GM13977 (cell line): ENCODE results near the gene SPATA20.

Source experiments
- DNase-seq: peaks from one replicate; pipeline ENCODE4 v3.0.0; 2012; ENCODE audit warnings: low spot score
- in situ Hi-C: fragments of 300-500 bp; cut with MboI; formaldehyde crosslinking; loops from one replicate; pipeline ENCODE4 v1.12.0; 2022; ENCODE audit warnings: low sequenced_read_pairs, low pct_unique_long_range_greater_than_20kb, mixed read lengths, inconsistent platforms; ENCODE audit not compliant: unreplicated experiment
- TF ChIP-seq, protein P1 (sequence below): IDR thresholded peaks from 2 replicates; pipeline ENCODE4 v1.5.1; 2012; ENCODE audit warnings: mild to moderate bottlenecking, control low read depth; ENCODE audit not compliant: insufficient read depth; ENCODE audit errors: extremely low read depth, missing control alignments

Gene SPATA20

DNA sequence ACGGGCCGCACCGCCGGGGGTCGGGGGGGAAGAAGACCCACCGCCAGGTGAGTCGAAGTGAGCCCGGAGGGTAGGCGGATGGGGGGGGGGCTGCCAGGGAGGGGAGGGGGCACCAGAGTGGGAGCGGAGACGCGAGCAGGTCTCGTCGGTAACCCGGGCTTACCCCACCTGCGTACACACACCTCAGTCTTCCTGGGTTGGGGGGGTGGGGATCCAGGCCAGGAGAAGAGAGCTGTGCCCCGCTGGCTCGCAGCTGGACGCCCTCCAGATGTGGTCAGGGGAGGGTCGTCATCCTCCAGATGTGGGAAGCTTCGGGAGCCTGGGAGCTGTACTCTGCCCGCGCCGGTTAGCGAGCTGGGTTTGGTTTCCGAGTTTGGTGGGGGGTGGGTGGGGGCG, 14.8 kb downstream of the SPATA20 start:
- in situ Hi-C loops = no loop called here
- no peak for DNase-seq
- TF ChIP-seq, protein P1, sequence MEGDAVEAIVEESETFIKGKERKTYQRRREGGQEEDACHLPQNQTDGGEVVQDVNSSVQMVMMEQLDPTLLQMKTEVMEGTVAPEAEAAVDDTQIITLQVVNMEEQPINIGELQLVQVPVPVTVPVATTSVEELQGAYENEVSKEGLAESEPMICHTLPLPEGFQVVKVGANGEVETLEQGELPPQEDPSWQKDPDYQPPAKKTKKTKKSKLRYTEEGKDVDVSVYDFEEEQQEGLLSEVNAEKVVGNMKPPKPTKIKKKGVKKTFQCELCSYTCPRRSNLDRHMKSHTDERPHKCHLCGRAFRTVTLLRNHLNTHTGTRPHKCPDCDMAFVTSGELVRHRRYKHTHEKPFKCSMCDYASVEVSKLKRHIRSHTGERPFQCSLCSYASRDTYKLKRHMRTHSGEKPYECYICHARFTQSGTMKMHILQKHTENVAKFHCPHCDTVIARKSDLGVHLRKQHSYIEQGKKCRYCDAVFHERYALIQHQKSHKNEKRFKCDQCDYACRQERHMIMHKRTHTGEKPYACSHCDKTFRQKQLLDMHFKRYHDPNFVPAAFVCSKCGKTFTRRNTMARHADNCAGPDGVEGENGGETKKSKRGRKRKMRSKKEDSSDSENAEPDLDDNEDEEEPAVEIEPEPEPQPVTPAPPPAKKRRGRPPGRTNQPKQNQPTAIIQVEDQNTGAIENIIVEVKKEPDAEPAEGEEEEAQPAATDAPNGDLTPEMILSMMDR = no peak

DNA sequence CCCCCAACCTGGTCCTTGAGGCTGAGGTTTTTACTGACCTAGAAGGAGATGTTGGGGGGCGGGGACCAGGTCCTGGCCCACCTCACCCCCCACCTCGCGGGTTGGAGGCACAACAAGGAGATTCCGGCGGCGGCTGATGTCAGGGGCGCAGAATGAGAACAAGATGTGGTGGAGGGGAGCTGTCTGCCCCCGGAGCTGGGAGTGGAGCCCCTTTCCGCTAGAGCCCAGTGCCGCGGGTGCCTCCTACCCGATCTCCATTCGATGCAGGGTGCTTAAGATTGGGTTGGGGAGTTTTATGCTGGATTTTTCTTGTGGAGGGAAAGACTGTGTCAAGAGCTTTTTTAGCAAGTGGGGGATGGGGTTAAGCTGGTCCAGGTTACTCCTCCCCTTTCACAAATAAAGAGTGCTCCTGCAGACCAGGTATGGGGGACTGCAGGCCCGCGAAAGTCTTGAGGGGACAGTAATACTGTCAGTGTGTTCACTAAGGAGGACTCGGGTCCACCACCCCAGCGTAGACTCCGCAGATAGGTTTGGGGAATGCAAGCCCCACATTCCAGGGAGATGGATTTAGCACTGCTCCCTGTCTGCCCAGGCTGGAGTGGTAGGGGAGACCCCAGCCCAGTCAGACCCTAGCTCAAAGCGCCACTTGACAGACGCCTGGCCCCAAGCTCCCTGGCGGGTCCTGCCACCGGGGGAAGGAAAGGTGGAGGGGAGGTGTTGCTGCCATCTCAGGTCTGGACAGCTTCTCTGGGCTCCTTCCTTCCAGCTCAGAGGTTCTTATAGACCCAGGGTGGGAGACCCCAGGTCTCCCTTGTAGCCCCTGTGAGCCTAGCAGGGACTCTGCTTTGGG, 15.5 kb downstream of the SPATA20 start:
- no peak for DNase-seq
- TF ChIP-seq, protein P1 = no peak
- in situ Hi-C loops = no loop called here

DNA sequence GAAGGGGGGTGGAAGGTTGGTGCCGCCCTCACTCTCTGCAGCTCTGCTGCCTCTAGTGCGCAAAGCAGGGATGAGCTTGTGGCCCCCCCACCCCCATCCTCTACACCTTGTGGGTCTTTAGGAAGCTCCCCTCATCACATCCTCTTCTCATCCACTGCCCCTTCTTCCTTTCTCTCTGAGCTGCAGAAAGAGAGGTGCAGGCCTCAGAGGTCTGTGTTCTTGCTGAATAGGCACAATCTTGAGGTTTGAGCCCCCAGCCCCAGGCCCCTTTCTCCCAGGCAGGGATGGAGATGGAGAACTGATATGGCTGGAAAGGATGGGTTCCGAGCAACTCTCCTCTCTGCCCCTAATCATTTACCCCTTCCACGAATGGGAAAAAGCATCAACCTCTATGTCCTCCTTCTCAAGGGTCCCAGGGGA, 16.1 kb downstream of the SPATA20 start:
- in situ Hi-C loops = no loop called here
- DNase-seq = no peak
- TF ChIP-seq, protein P1 = no peak

DNA sequence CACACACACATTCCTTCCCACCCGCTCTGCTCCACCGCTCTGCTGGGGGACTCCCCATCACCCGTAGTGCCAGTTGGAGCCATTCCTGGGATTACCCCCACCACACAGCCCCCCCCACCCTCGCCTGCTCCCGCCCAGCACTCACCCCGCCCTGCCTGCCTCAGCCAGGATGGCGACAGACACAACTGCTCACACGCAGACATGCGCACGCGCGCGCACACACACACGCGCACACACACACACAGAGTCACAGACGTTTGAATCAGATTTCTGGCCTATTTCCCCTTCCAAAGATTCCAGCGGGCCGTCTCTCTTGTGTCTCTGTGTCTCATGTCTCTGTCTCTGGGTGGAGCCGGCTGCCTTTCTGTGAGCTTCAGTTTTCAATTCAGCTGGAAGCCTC, 17.9 kb downstream of the SPATA20 start:
- no peak for DNase-seq
- in situ Hi-C loops = no loop called here
- TF ChIP-seq, protein P1 = no peak

DNA sequence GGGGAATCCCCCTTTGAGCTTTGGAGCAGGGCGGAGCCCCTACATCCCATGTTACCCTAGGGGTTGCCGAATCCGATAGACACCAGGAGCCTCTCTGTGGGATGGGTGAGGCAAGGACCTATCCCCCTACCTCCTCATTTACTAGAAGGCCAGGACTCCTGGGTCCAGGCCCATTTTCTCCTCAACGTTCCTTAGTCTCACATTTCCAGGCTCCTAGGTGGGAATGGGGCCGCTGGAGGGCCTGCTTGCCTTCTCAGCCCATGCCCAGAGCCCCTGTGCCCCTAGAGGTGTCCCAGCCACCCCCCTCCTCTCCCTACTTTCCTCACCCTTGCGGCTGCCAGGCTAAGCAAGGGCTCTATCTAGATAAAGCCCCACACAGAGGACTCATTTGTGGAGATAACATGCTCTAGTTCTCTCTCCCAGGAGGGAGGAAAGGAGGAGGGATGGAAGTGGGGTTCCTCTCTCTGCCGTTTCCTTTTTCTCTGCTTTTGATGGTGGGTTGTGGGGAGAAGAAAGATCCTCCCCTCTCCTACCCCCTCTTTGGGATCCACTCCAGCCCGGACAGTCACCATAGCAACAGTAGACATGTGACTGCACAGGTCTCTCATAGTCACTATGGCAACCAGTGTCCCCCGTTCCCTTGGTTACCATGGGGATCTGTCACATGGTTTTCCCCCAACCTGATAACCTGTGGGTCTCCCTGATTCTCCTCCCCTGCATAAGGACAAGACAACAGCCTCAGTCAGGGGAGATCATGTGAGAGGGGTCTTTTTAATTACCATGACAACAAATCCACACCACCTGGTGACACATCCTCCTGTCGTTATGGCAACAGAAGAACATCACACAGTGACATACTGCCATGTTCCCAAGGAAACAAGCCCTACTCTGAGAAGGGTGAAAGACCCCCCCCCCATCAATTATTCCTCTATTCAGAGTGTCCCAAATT, 18.7 kb downstream of the SPATA20 start:
- TF ChIP-seq, protein P1 = no peak
- no peak for DNase-seq
- in situ Hi-C loops = no loop called here

DNA sequence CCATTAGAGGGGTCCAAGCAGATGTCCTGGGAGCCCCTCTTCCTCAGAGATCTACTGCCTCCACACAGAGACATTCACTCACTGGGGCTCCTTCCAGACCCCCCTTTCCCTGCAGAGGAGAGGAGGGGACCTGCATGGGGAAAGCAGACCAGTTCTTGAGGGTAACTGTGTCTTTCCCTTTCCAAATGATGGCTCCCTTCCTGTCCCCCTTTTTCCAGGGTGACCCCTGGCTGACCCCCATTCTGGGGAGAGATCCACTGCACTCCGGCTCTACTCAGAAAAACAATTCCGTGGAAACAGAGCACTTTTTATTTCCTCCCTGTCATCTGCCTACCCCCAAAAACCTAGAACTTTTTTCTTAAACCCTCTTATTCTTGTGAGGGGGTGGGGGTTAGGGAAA, 19.9 kb downstream of the SPATA20 start:
- TF ChIP-seq, protein P1 = no peak
- no peak for DNase-seq
- in situ Hi-C loops = no loop called here
